Gastrocnemius medialis (tissue), 4 donors: ENCODE results near the gene LEMD2. TPM values are rescaled to one million over a fixed set of nuclear protein-coding genes. Genes with fewer than 3 reads are reported as not detected.
A peak's percentile ranks its signal among the peaks of the same experiment; 100 is the strongest.

Experiments
- ATAC-seq, 2 donors: fragments of 150-250 bp; one replicate each; pipeline ENCODE4 v1.9.1; 2016
- DNase-seq, 2 donors: peaks; one replicate each; pipeline ENCODE4 v3.0.0-alpha.2; 2019
- H3K27ac ChIP-seq, 4 donors: fragments of 200-600 bp; sonication (generic); 1 replicate in 1 of 4; 2 replicates in 3 of 4; pipeline ENCODE4 v1.5.1; 2016 to 2018; ENCODE audit warnings: mild to moderate bottlenecking in 2 of 4, moderate library complexity in 1 of 4
- H3K27me3 ChIP-seq, 3 donors: fragments of 200-600 bp; sonication (generic) in 2 of 3; 1 replicate in 1 of 3; 2 replicates in 2 of 3; pipeline versions ENCODE4 v1.5.1 to v1.6.0; 2016 to 2019; ENCODE audit warnings: mild to moderate bottlenecking in 1 of 3, moderate library complexity in 1 of 3
- H3K36me3 ChIP-seq, 2 donors: fragments of 200-600 bp; sonication (generic) in 1 of 2; one replicate each; pipeline ENCODE4 v1.5.1; 2017 to 2018
- H3K4me1 ChIP-seq, 2 donors: fragments of 200-600 bp; sonication (generic) in 1 of 2; one replicate each; pipeline ENCODE4 v1.5.1; 2016 to 2017; ENCODE audit warnings: mild to moderate bottlenecking in 2 of 2
- H3K4me3 ChIP-seq, 4 donors: fragments of 200-600 bp; sonication (generic) in 3 of 4; 1 replicate in 1 of 4; 2 replicates in 3 of 4; pipeline ENCODE4 v1.5.1; 2016 to 2019; ENCODE audit warnings: mild to moderate bottlenecking in 2 of 4
- H3K9me3 ChIP-seq, 3 donors: fragments of 200-600 bp; sonication (generic) in 2 of 3; 1 replicate in 1 of 3; 2 replicates in 2 of 3; pipeline ENCODE4 v1.5.1; 2016 to 2019
- POLR2A ChIP-seq, 2 donors: fragments of 450-650 bp; IDR thresholded peaks; one replicate each; pipeline ENCODE4 v1.6.1; 2017; ENCODE audit warnings: antibody characterized with exemption in 2 of 2, mild to moderate bottlenecking in 2 of 2, moderate library complexity in 2 of 2
- in situ Hi-C, 4 donors: fragments of 200-750 bp; cut with MboI; loops; one replicate each; pipeline versions ENCODE4 v1.15.0 to v1.8.0; 2017; ENCODE audit warnings: low sequenced_read_pairs in 4 of 4
- intact Hi-C: fragments of 100-400 bp; cut with DNase I; formaldehyde crosslinking; loops from one replicate; pipeline ENCODE4 v1.15.1; 2023; ENCODE audit warnings: low total_unique reads
- total RNA-seq, 4 donors: library from RNA; depleted of rRNA; stranded (reverse); fragments of >200 nt; gene quantifications; one replicate each; pipeline versions ENCODE4 v1.1.0 to v1.2.3, GENCODE V29; 2016
- TF ChIP-seq, protein P1 (sequence below), 5 experiments: fragments of 450-650 bp in 3 of 5; fragments of 200-600 bp in 2 of 5; sonication (generic) in 2 of 5; IDR thresholded peaks in 4 of 5; conservative IDR thresholded peaks in 1 of 5; 1 replicate in 4 of 5; 2 replicates in 1 of 5; pipeline ENCODE4 v1.5.1; 2016 to 2019; ENCODE audit warnings: antibody characterized with exemption in 5 of 5, mild to moderate bottlenecking in 3 of 5, moderate library complexity in 3 of 5

The LEMD2 gene
- total RNA-seq, 4 donors from 2014 or later: 34.1 to 39.1 (median 38.1) TPM

DNA sequence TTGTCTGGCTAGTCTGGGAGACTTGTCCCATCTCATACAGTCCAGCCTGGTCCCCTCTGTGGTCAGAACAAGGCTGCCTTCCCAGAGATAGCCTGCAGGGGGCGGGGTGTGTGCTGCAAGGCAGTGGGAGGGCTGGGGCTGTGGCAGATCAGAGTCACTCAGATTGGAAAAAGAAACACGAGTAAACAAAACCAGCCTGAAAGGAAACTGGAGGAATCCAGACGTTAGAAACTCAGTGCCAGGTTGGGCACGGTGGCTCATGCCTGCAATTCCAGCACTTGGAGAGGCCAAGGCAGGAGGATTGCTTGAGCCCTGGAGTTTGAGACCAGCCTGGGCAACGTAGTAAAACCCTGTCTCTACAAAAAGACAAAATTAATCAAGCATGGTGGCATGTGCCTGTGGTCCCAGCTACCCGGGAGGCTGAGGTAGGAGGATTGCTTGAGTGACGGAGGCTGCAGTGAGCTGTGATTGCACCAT is 20.2 kb downstream of the LEMD2 start:
- Histone ChIP-seq H3K9me3 (no peaks in the 10 kb centered on the region), H3K4me1 (peaks cover 32 to 40% of the 10 kb centered on the region in 2 donors), H3K4me3 (no peak overlapping the region), H3K27me3 (no peaks in the 10 kb centered on the region), H3K36me3 (peaks cover 0 to 16% of the 10 kb centered on the region in 2 donors), H3K27ac (peak overlapping the region; percentile 22 to 82 (median 68))
- TF ChIP-seq POLR2A (IDR thresholded peaks at IDR 0.05): no peak
- TF ChIP-seq, protein P1, sequence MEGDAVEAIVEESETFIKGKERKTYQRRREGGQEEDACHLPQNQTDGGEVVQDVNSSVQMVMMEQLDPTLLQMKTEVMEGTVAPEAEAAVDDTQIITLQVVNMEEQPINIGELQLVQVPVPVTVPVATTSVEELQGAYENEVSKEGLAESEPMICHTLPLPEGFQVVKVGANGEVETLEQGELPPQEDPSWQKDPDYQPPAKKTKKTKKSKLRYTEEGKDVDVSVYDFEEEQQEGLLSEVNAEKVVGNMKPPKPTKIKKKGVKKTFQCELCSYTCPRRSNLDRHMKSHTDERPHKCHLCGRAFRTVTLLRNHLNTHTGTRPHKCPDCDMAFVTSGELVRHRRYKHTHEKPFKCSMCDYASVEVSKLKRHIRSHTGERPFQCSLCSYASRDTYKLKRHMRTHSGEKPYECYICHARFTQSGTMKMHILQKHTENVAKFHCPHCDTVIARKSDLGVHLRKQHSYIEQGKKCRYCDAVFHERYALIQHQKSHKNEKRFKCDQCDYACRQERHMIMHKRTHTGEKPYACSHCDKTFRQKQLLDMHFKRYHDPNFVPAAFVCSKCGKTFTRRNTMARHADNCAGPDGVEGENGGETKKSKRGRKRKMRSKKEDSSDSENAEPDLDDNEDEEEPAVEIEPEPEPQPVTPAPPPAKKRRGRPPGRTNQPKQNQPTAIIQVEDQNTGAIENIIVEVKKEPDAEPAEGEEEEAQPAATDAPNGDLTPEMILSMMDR (IDR thresholded peaks at IDR 0.05 in 4 of 5, conservative IDR thresholded peaks at IDR 0.05 in 1 of 5): peak; percentile 66 to 82 (median 80)
- in situ Hi-C loops: loop anchor here in 2 of 4 donors (10.0 to 25.0 kb wide), 2 partner anchors 184 to 394 kb away; partner anchors contain the start of gene BAK1 (in 2 of the 2)
- ATAC-seq (peak; percentile 53 to 67), DNase-seq (peak in 1 of 2 donors; percentile 72)
- intact Hi-C loops: no loop called here

DNA sequence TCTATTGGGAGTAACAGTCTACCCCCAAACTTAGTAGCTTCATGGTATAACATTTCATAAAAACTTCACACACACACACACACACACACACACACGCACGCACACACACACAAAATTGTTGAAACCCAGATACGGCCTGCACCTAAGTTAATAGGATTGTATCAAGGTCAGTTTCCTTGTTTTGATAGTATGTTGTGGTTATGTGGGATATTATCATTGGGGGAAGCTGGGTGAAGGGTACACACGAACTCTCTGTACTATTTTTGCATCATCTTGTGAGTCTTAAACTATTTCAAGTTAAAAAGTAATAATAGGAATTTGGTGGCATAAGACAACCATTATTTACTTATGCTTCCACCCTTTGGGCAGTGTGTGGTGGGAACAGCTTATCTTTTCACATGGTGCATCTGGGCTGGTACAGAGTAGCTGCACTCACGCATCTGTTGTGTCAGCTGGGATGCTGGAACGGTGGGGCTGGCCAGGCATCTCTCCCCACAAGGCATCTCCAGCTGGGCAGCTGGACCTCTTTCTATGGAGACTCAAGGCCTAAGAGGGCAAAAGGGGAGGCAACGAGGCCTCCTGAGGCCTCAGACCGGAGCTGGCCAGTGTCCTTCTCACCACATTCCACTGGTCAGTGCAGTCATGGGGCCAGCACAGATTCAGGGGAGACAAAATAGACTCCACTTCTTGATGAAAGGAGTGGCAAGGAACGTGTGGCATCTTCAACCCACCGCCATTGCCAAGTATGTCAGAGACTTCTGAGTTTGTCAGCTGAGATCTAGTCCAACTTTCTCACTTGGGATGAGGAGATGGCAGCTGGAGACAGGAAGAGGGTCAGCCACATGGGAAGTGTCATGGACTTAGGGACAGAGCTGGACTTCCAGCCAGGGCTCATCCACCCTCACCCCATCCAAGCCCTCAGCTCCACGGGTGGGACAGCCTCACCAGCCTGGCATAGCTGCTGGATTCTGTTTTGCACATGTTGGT is 21.7 kb downstream of the LEMD2 start:
- DNase-seq: no peak
- peaks cover 0 to 1% of the 10 kb centered on the region in 2 donors for H3K36me3 ChIP-seq
- no peaks in the 10 kb centered on the region for H3K9me3 ChIP-seq
- TF ChIP-seq POLR2A (IDR thresholded peaks at IDR 0.05): no peak
- TF ChIP-seq, protein P1 (IDR thresholded peaks at IDR 0.05 in 4 of 5, conservative IDR thresholded peaks at IDR 0.05 in 1 of 5): no peak
- peaks cover 38 to 49% of the 10 kb centered on the region in 2 donors for H3K4me1 ChIP-seq
- in situ Hi-C loops (loop anchor here in 2 of 4 donors (10.0 to 25.0 kb wide), 2 partner anchors 182 to 395 kb away; partner anchors contain the start of gene BAK1 (in 2 of the 2)), intact Hi-C loops (no loop called here)
- no peak for ATAC-seq
- H3K27ac ChIP-seq: no peak overlapping the region
- H3K27me3 ChIP-seq: no peaks in the 10 kb centered on the region
- H3K4me3 ChIP-seq: no peak overlapping the region

DNA sequence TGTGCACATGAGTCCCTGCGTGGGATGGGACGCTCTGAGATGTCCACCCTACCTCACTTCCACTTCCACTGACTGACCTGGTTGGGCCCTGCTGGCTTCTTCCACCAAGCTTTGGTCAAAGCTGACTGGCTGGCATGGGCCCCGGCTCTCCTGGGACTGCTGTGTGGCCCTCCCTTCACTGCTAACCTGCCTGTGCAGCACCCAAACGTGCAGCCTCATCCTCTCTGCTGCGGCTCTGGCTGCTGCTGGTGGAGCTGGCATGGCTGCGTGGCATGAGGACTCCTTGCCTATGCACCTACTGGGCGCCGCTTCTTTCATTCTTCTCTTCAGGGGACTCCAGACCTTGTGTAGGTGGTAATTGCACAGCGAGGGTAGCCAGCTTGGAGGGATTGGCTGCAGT is 23.6 kb downstream of the LEMD2 start:
- Histone ChIP-seq H3K4me3 (no peak overlapping the region), H3K4me1 (peaks cover 38 to 48% of the 10 kb centered on the region in 2 donors), H3K27me3 (no peaks in the 10 kb centered on the region), H3K9me3 (no peaks in the 10 kb centered on the region), H3K36me3 (no peaks in the 10 kb centered on the region), H3K27ac (no peak overlapping the region)
- in situ Hi-C loops (loop anchor here in 2 of 4 donors (10.0 to 25.0 kb wide), 2 partner anchors 181 to 397 kb away; partner anchors contain the start of gene BAK1 (in 2 of the 2)), intact Hi-C loops (no loop called here)
- no peak for TF ChIP-seq POLR2A (IDR thresholded peaks at IDR 0.05)
- TF ChIP-seq, protein P1 (IDR thresholded peaks at IDR 0.05 in 4 of 5, conservative IDR thresholded peaks at IDR 0.05 in 1 of 5): no peak
- DNase-seq (no peak), ATAC-seq (no peak)

DNA sequence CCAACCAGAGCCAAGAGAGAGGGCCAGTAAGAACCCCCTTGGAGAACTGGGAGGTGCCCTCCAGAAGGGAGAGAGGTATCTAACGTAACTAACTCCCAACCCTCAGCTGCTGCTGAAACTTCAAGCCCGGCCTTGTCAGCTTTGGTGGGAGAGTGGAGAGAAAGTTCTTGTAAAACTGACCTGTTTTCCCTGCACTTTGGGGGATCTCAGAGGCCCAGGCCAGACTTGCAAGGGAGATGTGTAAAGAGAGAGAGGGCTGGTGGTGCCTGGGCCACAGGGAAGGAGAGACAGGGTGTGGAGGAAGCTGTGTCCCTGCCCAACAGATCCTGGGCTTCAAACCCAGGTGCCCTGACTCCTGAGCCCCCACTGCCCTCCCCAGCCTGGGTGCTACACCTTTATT is 24.9 kb downstream of the LEMD2 start:
- H3K27me3 ChIP-seq: no peaks in the 10 kb centered on the region
- H3K27ac ChIP-seq: no peak overlapping the region
- in situ Hi-C loops (loop anchor here in 3 of 4 donors (5.0 to 25.0 kb wide), 4 partner anchors 47 to 398 kb away; partner anchors contain the start of genes BAK1 (in 2 of the 3) and UQCC2 (in 1 of the 3)), intact Hi-C loops (no loop called here)
- no peak for ATAC-seq
- H3K4me3 ChIP-seq: no peak overlapping the region
- no peak for DNase-seq
- H3K36me3 ChIP-seq: no peaks in the 10 kb centered on the region
- H3K9me3 ChIP-seq: no peaks in the 10 kb centered on the region
- TF ChIP-seq, protein P1 (IDR thresholded peaks at IDR 0.05 in 4 of 5, conservative IDR thresholded peaks at IDR 0.05 in 1 of 5): no peak
- TF ChIP-seq POLR2A (IDR thresholded peaks at IDR 0.05): no peak
- H3K4me1 ChIP-seq: peaks cover 24 to 36% of the 10 kb centered on the region in 2 donors
